NCI-H226 (cell line): ENCODE data around the gene ASZ1.
A peak's percentile ranks its signal among the peaks of the same experiment; 100 is the strongest.

Experiments
- DNase-seq: peaks from one replicate; pipeline ENCODE4 v3.0.0-alpha.2; 2015

The ASZ1 gene

DNA sequence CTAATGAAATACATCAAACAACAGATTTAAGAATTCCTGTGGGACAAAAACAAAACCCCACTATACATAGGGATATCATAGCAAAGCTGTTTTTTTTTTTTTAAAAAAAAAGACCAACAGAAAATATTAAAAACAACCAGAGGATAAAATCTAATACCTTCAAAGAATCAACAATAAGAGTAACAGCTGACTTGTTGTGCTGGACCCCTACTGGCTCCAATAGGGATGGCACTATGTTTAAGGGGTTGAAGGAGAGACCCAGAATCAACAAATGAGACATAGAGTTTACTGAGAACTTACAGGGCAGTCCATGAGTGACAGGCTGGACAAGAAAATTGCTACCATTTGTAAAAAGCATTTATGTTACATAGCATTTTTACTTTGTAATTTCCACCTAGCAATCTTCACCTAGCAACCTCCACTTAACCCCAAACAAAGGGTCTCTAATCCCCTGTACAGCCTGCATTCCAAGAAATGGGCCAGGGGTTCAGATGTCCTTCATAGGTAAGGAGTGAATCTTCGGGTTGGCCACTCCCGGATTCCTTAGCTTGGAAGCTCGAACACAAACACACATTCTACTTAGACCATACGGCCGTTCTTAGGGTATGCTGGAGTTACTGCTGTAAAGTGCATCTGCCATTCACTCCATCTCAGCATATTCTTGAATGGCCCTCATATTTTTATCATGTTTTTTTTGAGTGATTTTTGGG is 25.8 kb downstream of the ASZ1 start:
- no peak for DNase-seq

DNA sequence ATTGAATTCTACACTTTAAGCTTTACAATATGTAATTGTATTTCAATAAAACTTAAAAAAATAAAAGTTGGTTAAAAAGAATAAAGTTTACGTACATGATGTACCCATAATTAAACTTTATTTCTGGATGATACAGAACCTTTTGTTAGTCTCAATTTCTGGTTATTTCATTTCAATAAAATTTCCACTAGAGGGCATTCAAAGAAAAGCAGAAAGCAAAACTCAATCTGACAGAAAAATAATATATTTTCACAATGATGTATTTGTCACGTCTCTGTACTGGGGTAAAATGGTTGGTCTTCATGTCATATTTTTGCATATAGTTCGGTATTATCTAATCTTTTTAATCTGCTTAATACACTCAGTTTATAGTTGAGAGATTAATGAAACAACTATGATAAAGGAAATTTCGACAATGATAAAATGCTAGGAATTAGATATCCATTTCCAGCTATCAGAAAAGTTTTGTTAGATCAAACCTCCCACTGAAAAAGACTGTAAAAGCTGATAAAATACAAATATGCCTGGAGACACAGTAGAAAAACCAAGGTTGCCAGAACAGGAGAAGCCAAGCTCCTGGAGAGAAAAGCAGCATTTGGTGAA is 27.4 kb downstream of the ASZ1 start:
- DNase-seq, result no peak

GRCh38 chr7:117395743-117396142 is 31.6 kb downstream of the ASZ1 start:
- no peak for DNase-seq

DNA sequence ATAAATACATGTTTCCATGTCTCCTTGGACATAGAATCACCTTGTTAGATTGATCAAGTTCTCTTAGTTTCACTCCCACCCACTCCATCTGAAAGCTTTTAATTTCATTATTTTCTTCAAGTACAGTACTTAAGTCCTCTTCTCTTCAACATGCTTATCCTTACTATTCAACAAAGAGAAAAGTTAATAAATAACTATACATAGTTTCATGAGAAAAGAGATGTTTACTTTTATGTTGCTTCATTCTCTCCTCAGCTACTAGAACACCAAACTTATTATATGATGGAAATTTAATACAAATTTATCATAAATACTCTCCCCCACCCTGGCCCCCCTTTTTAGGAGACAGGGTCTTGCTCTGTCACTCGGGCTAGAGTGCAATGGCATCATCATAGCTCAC is 33.5 kb downstream of the ASZ1 start:
- DNase-seq, result no peak

DNA sequence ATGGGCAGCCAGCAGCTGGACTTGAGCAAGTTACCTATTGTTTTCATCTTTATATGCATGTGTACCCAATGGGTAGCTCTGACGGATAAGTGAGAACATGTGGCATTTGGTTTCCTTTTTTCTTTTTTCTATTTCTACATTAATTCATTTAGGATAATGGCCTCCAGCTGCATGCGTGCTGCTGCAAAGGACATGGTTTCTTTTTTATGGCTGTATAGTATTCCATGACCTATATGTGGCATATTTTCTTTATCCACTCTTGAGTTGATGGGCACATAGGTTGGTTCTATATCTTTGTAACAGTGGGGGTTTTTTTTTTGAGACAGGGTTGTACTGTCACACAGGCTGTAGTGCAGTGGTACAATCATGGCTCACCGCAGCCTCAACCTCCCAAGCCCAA is 37.4 kb downstream of the ASZ1 start:
- DNase-seq, result no peak

DNA sequence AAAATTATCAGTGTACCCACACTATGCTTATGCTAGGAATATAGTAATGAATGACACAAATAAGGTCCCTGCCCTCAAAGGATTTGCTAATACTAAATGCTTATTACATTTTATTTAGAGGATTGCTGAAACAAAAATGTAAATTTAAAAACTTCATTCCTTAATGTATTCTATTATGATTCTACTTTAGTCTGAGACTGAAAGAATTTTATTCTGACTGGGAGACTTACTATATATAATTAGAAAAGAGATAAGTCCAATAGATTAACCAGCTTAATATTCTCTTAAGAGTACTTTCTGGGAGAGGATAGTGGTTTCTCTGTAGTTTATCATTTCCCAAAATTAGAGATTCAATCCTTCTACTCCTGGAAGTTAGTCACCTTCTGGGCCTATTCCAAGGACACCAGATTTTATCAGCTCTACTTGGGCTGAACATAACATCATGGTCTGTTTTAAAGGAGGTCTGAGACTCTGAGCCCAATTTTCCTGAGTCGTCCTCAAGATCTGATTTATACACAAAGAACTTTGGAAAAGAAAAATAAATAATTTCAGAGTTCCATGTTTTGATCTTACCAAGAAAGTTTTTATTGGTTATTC is 41.1 kb downstream of the ASZ1 start:
- DNase-seq, result no peak

GRCh38 chr7:117385363-117386109 is 41.8 kb downstream of the ASZ1 start:
- peak; percentile 16 for DNase-seq

- DNase-seq, result no peak
Measured at GRCh38 chr7:117384688-117385362, 42.5 kb downstream of the ASZ1 start.

DNA sequence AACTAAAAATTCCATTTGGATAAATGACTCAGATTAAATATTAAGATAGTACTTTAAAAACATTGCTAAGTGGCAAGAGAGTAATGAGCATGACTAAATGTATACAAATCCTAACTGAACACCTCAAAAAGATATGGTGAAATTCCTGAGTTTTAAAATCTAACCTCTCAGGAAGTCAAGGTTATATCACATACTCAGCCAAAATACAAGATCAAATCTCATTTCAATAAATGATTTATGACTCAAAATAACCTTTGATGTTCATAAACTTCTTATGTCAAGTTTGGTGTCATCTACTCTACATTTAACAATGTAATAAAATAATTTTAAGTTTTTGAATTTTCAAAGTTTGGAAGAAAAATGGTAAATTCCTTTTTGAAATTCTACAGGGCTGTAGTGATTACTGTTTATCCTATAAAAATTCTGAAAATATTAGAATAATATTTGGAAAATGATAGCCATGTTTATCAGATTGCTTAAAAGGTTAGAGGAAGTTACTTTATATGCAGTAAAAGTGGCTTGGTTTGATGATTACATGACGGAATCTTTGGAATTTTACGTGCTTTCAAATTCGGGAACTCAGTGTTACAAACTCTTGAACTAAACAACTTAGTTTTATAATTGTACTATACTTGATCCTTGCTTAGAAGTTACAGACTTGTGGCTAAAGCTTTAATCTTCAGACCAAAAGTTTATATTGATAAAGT is 43.7 kb downstream of the ASZ1 start:
- DNase-seq, result no peak

DNA sequence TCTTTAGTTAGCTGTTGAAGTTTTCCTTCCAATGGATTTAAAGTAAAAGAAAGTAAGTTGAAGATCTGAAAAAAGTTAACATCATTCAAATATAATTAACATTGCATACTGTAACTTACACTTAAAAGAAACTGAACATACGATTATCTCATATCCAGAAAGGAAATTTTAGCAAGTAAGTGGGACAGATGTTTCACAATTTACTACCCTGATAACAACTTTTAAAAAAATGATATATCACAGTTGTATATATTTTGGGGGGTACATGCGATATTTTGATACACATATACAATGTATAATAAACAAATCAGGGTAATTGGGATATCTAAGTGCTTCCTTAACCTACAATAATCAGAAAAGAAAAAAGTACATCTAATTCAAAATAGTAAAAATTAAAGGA is 44.2 kb downstream of the ASZ1 start:
- DNase-seq, result no peak

GRCh38 chr7:117381362-117381761 is 45.9 kb downstream of the ASZ1 start:
- DNase-seq, result no peak

GRCh38 chr7:117375380-117375779 is 51.9 kb downstream of the ASZ1 start:
- no peak for DNase-seq

DNA sequence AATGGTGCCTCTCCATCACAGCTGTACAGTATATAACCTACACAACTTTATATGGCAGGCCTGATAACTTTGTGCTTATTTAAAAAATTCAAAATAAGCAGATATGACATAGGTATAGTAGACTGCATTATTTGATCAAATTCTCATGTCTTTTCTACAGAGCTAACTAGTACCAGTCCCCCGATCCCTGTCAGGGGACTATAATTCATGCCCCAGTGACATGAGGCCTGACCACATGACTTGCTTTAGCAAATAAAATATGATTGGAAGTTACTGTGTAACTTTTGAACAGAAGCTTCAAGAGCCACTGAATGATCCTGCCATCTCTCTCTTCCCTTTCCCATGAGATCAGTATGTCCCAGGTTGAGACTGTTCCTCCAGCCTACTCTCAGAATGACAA is 55.2 kb downstream of the ASZ1 start:
- DNase-seq, result no peak

- DNase-seq, result no peak
Measured at GRCh38 chr7:117364339-117365080, 62.8 kb downstream of the ASZ1 start.

- no peak for DNase-seq
Measured at GRCh38 chr7:117362294-117362888, 64.9 kb downstream of the ASZ1 start.

- no peak for DNase-seq
Measured at GRCh38 chr7:117350027-117350426, 77.3 kb downstream of the ASZ1 start.

- no peak for DNase-seq
Measured at GRCh38 chr7:117349570-117349969, 77.7 kb downstream of the ASZ1 start.

DNA sequence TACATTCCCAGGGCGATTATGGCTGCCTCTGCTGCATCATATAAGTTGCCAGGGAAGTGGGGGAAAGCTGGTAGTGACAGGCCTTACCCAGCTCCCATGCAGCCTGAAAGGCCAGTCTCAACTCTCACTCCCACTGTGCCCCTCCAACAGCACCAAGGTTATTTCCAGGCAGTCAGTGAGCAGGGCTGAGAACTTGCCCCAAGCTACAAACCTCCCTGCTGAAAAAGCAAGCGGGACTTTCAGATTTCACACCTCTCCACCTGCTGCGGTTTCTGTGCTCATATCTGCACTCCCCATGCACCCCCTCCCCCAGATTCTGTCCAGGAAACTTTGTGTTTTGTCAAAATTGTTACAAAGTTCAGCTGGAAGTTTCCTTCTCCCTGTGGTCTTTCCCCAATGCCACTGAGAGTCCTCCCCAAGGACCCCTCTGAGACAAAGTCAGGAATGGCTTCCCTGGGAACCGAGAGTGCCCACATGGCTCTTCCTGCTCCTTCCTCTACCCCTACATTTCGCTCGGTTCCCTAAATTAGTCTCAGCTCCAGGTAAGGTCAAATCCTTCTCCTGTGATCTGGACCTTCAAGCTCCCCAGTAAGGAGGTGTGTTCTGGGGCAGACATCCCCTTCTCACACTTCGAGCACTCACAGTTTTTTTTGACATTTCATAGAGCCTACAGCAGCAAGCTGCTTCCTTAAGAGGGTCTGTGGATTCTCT is 79.2 kb downstream of the ASZ1 start:
- DNase-seq, result no peak

GRCh38 chr7:117347480-117347879 is 79.8 kb downstream of the ASZ1 start:
- no peak for DNase-seq

DNA sequence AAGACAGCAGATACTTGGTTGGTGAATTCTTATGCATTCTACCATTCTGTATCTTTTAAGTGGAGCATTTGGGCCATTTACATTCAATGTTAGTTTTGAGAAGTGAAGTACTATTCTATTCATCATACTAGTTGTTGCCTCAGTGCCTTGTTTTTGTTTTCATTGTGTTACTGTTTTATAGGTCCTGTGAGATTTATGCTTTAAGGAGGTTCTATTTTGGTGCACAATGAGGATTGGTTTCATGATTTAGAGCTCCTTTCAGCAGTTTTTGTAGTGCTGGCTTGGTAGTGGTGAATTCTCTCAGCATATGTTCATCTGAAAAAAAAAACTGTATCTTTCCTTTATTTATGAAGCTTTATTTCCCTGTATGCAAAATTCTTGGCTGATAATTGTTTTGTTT is 81.1 kb downstream of the ASZ1 start:
- no peak for DNase-seq

- DNase-seq, result no peak
Measured at GRCh38 chr7:117338020-117338419, 89.3 kb downstream of the ASZ1 start.
